ENCODE measurements around the gene OR1F1. TPM values are rescaled to one million over a fixed set of nuclear protein-coding genes. Genes with fewer than 3 reads are reported as not detected.

Gene OR1F1
- polyA plus RNA-seq, 1 of the 3 experiments (the other 2 are of a cell fraction), result 0.71 TPM

DNA sequence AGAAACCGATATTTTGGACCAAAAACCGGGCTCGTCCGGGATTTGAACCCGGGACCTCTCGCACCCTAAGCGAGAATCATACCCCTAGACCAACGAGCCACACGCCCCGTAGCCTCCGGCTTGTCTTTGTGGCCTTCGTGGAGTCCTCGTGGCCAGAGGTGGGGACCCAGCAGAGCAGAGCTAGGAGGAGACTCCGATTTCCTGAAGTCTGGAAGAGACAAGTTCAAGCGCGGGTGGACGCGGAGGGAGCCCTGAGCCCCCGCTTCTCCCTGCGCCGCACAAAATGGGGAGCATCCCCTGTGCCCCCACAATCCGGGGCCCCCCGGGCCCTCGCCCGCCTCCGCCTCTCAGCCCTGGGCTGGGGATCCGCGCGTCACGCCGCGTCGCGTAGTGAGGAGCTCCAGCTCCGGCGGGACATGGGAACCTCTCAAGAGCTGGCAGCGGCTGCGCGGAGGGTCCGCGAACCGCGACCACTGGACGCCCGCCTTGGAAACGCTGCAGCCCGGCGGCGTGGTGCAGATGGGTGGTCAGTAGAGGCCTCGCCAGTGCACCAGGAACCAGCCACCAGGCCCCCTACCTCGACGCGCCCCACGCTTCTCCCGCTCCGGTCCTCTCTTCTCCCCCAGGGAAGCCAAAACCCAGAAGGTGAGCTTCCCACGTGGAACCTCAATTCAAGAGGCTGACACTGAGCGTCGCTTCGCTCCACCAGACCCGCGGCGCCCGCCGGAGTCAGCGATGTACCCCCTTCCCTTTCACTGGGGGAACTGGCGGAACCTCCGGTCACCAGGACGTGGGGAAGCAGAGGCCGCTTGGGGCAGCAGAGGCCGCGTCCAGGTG is 5.2 kb upstream of the OR1F1 start (continued):
- TF ChIP-seq, protein P1, sequence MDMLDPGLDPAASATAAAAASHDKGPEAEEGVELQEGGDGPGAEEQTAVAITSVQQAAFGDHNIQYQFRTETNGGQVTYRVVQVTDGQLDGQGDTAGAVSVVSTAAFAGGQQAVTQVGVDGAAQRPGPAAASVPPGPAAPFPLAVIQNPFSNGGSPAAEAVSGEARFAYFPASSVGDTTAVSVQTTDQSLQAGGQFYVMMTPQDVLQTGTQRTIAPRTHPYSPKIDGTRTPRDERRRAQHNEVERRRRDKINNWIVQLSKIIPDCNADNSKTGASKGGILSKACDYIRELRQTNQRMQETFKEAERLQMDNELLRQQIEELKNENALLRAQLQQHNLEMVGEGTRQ (IDR thresholded peaks at IDR 0.05; ENCODE audit: borderline replicate concordance, low read depth, low read length), result no peak
- no peak for TF ChIP-seq JUND (IDR thresholded peaks at IDR 0.05)
- no peak for TF ChIP-seq YY1 (IDR thresholded peaks at IDR 0.05; ENCODE audit: low read depth)
- TF ChIP-seq, protein P2, sequence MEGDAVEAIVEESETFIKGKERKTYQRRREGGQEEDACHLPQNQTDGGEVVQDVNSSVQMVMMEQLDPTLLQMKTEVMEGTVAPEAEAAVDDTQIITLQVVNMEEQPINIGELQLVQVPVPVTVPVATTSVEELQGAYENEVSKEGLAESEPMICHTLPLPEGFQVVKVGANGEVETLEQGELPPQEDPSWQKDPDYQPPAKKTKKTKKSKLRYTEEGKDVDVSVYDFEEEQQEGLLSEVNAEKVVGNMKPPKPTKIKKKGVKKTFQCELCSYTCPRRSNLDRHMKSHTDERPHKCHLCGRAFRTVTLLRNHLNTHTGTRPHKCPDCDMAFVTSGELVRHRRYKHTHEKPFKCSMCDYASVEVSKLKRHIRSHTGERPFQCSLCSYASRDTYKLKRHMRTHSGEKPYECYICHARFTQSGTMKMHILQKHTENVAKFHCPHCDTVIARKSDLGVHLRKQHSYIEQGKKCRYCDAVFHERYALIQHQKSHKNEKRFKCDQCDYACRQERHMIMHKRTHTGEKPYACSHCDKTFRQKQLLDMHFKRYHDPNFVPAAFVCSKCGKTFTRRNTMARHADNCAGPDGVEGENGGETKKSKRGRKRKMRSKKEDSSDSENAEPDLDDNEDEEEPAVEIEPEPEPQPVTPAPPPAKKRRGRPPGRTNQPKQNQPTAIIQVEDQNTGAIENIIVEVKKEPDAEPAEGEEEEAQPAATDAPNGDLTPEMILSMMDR (IDR thresholded peaks at IDR 0.05), result peak; percentile 36
- TF ChIP-seq, protein P3, sequence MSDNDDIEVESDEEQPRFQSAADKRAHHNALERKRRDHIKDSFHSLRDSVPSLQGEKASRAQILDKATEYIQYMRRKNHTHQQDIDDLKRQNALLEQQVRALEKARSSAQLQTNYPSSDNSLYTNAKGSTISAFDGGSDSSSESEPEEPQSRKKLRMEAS (IDR thresholded peaks at IDR 0.05; ENCODE audit: low read depth), result no peak
- TF ChIP-seq, protein P4, sequence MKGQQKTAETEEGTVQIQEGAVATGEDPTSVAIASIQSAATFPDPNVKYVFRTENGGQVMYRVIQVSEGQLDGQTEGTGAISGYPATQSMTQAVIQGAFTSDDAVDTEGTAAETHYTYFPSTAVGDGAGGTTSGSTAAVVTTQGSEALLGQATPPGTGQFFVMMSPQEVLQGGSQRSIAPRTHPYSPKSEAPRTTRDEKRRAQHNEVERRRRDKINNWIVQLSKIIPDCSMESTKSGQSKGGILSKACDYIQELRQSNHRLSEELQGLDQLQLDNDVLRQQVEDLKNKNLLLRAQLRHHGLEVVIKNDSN (IDR thresholded peaks at IDR 0.05; ENCODE audit: borderline replicate concordance, low read depth), result 0 out of 2 replicates have a peak, but pooled peaks have one; percentile 3
- 0 out of 2 replicates have a peak, but pooled peaks have one; percentile 2 for TF ChIP-seq RAD21 (IDR thresholded peaks at IDR 0.05; ENCODE audit: low read length)
- TF ChIP-seq TCF12 (IDR thresholded peaks at IDR 0.05), result no peak
- TF ChIP-seq GATA2 (CRISPR knock-in tag; IDR thresholded peaks at IDR 0.05), result no peak
- TF ChIP-seq FOXJ3 (CRISPR knock-in tag; IDR thresholded peaks at IDR 0.05), result no peak
- no peak for TF ChIP-seq RCOR1 (IDR thresholded peaks at IDR 0.05; ENCODE audit: low read length)
- no peak for TF ChIP-seq RFX5 (IDR thresholded peaks at IDR 0.05; ENCODE audit: low read length)

DNA sequence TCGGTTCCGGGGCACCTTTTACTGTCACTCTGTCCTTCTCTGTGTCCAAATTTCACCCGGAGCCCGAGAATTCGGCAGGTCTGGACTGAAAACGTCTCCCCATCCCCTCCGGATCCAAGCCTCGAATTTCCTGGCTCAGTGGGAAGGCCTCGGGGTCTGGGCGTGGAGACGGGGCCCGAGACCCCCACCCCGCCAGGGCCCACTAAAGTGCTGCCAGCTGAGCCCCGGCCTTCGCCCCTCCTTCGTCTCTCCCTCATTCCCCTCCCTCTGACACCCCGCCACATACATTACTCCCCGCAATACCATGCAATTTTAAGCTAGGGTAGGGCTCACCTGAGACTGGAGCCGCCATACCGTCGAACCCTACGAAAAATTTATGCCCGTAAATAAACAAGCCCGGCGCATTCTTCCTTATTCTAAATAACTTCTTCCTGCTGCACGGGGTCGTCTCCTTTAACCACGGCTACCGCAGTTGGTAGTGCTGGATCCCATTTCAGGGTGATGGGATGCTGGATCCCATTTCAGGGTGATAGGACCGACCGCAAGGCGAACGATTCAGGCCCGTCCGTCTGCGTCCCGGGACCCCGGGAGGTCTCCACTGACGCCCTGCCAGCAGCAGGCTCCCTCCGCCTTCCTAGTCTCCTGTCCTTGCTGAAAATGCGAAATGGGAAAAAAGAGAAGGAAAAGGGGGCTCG is 4.4 kb upstream of the OR1F1 start:
- no peak overlapping the region; the same call in 1 of the 2 replicates for H3K9ac ChIP-seq
- peaks cover 50% of the 10 kb centered on the region for H3K27me3 ChIP-seq (ENCODE audit: insufficient read depth)
- 2% methylated on average over 30 of the region's 42 CpGs for WGBS (ENCODE audit: low lambda C conversion rate)
- DNase-seq, result no peak
- ChIA-PET POLR2A (interaction anchor here (0.6 to 0.7 kb wide), 2 partner anchors 25 to 35 kb away, joined by 3 read pairs; no protein-coding TSS in a partner anchor), CTCF (interaction anchor here (0.5 to 2.9 kb wide), 13 partner anchors 10 to 316 kb away, joined by 3 to 12 read pairs (median 4); no protein-coding TSS in a partner anchor)
- H4K20me1 ChIP-seq (ENCODE audit: insufficient read depth), result no peaks in the 10 kb centered on the region
- H3K9me3 ChIP-seq, result no peaks in the 10 kb centered on the region
- peaks cover 23% of the 10 kb centered on the region for H3F3A ChIP-seq (replicated peaks; ENCODE audit: insufficient read depth)
- no peak overlapping the region for H3K27ac ChIP-seq (ENCODE audit: low read depth in 2 of 2, low read length in 1 of 2)
- no peaks in the 10 kb centered on the region for H3K79me2 ChIP-seq (ENCODE audit: insufficient read depth)
- peak overlapping the region; percentile 93 for H3K4me2 ChIP-seq
- H2AFZ ChIP-seq (ENCODE audit: low read depth), result peak overlapping the region; percentile 74; the same call in 1 of the 2 replicates
- H3K4me1 ChIP-seq (ENCODE audit: control insufficient read depth in 1 of 2, insufficient read depth in 2 of 2, low read depth in 1 of 2, low read length in 1 of 2), result peaks cover 0 to 12% of the 10 kb centered on the region in 2 experiments; a peak in 2 of 4 replicates
- H3K4me3 ChIP-seq (ENCODE audit: low read depth in 2 of 2, low read length in 1 of 2), result peak overlapping the region; percentile 52 to 66
- H3K36me3 ChIP-seq (replicated peaks in 1 of 2; ENCODE audit: control insufficient read depth in 1 of 2, insufficient read depth in 2 of 2, low read length in 1 of 2), result no peaks in the 10 kb centered on the region
- H3K9me2 ChIP-seq, result no peaks in the 10 kb centered on the region
- TF ChIP-seq GATA2 (CRISPR knock-in tag; IDR thresholded peaks at IDR 0.05) (no peak), SIN3A (IDR thresholded peaks at IDR 0.05; ENCODE audit: borderline replicate concordance, low read depth, low read length) (no peak), RCOR1 (IDR thresholded peaks at IDR 0.05; ENCODE audit: low read length) (no peak), RAD21 (IDR thresholded peaks at IDR 0.05; ENCODE audit: low read length) (no peak), CHD2 (IDR thresholded peaks at IDR 0.05; ENCODE audit: low read length, partially characterized antibody) (no peak), FOXJ3 (CRISPR knock-in tag; IDR thresholded peaks at IDR 0.05) (no peak), ELF1 (IDR thresholded peaks at IDR 0.05) (no peak), NFIC (IDR thresholded peaks at IDR 0.05; ENCODE audit: borderline replicate concordance) (no peak), FOSL2 (IDR thresholded peaks at IDR 0.05; ENCODE audit: borderline replicate concordance, low read depth) (no peak), TCF12 (IDR thresholded peaks at IDR 0.05) (no peak), SMC3 (IDR thresholded peaks at IDR 0.05; ENCODE audit: low read depth, low read length) (no peak), EP300 (IDR thresholded peaks at IDR 0.05; ENCODE audit: borderline replicate concordance in 1 of 2, low read depth in 1 of 2, low read length in 1 of 2) (no peak)
- TF ChIP-seq, protein P3 (IDR thresholded peaks at IDR 0.05; ENCODE audit: low read depth), result no peak
- TF ChIP-seq, protein P1 (IDR thresholded peaks at IDR 0.05; ENCODE audit: borderline replicate concordance, low read depth, low read length), result no peak
- TF ChIP-seq, protein P5, sequence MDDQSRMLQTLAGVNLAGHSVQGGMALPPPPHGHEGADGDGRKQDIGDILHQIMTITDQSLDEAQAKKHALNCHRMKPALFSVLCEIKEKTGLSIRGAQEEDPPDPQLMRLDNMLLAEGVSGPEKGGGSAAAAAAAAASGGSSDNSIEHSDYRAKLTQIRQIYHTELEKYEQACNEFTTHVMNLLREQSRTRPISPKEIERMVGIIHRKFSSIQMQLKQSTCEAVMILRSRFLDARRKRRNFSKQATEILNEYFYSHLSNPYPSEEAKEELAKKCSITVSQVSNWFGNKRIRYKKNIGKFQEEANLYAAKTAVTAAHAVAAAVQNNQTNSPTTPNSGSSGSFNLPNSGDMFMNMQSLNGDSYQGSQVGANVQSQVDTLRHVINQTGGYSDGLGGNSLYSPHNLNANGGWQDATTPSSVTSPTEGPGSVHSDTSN (IDR thresholded peaks at IDR 0.05), result no peak
- TF ChIP-seq, protein P4 (IDR thresholded peaks at IDR 0.05; ENCODE audit: borderline replicate concordance, low read depth), result no peak
